T-cell (primary cell): ENCODE data around the gene SCAI. TPM values are rescaled to one million over a fixed set of nuclear protein-coding genes. Genes with fewer than 3 reads are reported as not detected.
A peak's percentile ranks its signal among the peaks of the same experiment; 100 is the strongest.

ENCODE experiments used
- ATAC-seq, 4 experiments: fragments of 200-7000 bp in 3 of 4; fragments of 150-1000 bp in 1 of 4; cut with Tn5 transposase; replicated peaks in 1 of 4; 1 replicate in 3 of 4; 2 replicates in 1 of 4; pipeline ENCODE4 v1.10.0; 2021; ENCODE audit warnings: moderate library complexity in 3 of 4, mild to moderate bottlenecking in 2 of 4, moderate number of reproducible peaks in 1 of 4
- CTCF ChIA-PET, 2 donors: fragments of 300-600 bp; sonication (Branson Sonifier 250); formaldehyde crosslinking; loops; one replicate each; lab custom pipeline; 2022; ENCODE audit warnings: antibody characterized with exemption in 2 of 2; lab: Charles Lee
- POLR2A ChIA-PET, 2 donors: fragments of 300-600 bp; sonication (Branson Sonifier 250); formaldehyde crosslinking; loops; one replicate each; lab custom pipeline; 2022; ENCODE audit warnings: antibody characterized with exemption in 2 of 2; lab: Charles Lee
- DNase-seq, 35 experiments: peaks; one replicate each; pipeline versions ENCODE4 v3.0.0 to v3.0.0-alpha.2; 2013 to 2023
- H3K27ac ChIP-seq: one replicate; pipeline ENCODE4 v1.5.1; 2013; ENCODE audit warnings: low read length
- H3K27me3 ChIP-seq, 2 experiments: replicated peaks in 1 of 2; 1 replicate in 1 of 2; 2 replicates in 1 of 2; pipeline versions ENCODE4 v1.6.1 to v1.7.0; 2013; ENCODE audit warnings: low read length in 1 of 2, mixed read lengths in 1 of 2; ENCODE audit not compliant: control insufficient read depth in 2 of 2, insufficient read depth in 2 of 2; ENCODE audit errors: extremely low read depth in 1 of 2
- H3K36me3 ChIP-seq, 2 donors: 1 replicate in 1 of 2; 2 replicates in 1 of 2; pipeline versions ENCODE4 v1.6.1 to v1.7.0; 2013; ENCODE audit warnings: low read length in 1 of 2; ENCODE audit not compliant: control insufficient read depth in 2 of 2, insufficient read depth in 1 of 2; ENCODE audit errors: extremely low read depth in 1 of 2
- H3K4me1 ChIP-seq, 2 experiments: 1 replicate in 1 of 2; 2 replicates in 1 of 2; pipeline versions ENCODE4 v1.6.1 to v1.7.0; 2013; ENCODE audit warnings: low read length in 2 of 2, mixed read lengths in 1 of 2; ENCODE audit not compliant: insufficient read depth in 2 of 2, control insufficient read depth in 1 of 2; ENCODE audit errors: extremely low read depth in 1 of 2
- H3K4me3 ChIP-seq, 2 donors: 1 replicate in 1 of 2; 2 replicates in 1 of 2; pipeline versions ENCODE4 v1.5.1 to v1.7.0; 2013; ENCODE audit warnings: mild to moderate bottlenecking in 2 of 2, low read length in 1 of 2, moderate library complexity in 1 of 2; ENCODE audit not compliant: control insufficient read depth in 1 of 2; ENCODE audit errors: extremely low read depth in 1 of 2
- H3K9me3 ChIP-seq: 2 replicates; pipeline ENCODE4 v1.7.0; 2013
- H3K27ac Mint-ChIP-seq, 2 donors: one replicate each; pipeline ENCODE4 v1.8.0; 2020 to 2021; ENCODE audit warnings: mild to moderate bottlenecking in 2 of 2, mixed read lengths in 2 of 2
- H3K27me3 Mint-ChIP-seq, 2 donors: one replicate each; pipeline ENCODE4 v1.8.0; 2021 to 2022; ENCODE audit warnings: mixed read lengths in 2 of 2
- H3K36me3 Mint-ChIP-seq: one replicate; pipeline ENCODE4 v1.8.0; 2021; ENCODE audit warnings: mixed read lengths
- H3K4me1 Mint-ChIP-seq, 3 donors: one replicate each; pipeline ENCODE4 v1.8.0; 2020 to 2022; ENCODE audit warnings: mixed read lengths in 3 of 3, mild to moderate bottlenecking in 1 of 3
- H3K4me3 Mint-ChIP-seq, 3 donors: one replicate each; pipeline ENCODE4 v1.8.0; 2020 to 2022; ENCODE audit warnings: mild to moderate bottlenecking in 3 of 3, mixed read lengths in 3 of 3, moderate library complexity in 3 of 3
- H3K9me3 Mint-ChIP-seq, 3 donors: one replicate each; pipeline ENCODE4 v1.8.0; 2020 to 2022; ENCODE audit warnings: mixed read lengths in 3 of 3
- WGBS: methylation state at CpG from one replicate; pipeline ENCODE4 v1.1.5; 2013; ENCODE audit warnings: missing lambda C conversion rate; ENCODE audit not compliant: insufficient coverage; 5-methylcytosine and 5-hydroxymethylcytosine counted together
- total RNA-seq, 35 experiments: library from RNA in 6 of 35; stranded (reverse) in 6 of 35; fragments of 120-200 nt in 1 of 35; gene quantifications; one replicate each; pipeline versions ENCODE4 v1.2.1 to v1.2.4 and lab custom pipeline; 2013 to 2026

The SCAI gene
- total RNA-seq, 5 donors from 2014 or later (not counting 1 experiment from before 2014, with no cell fraction given), result 11.4 to 14.3 (median 13.3) TPM

DNA sequence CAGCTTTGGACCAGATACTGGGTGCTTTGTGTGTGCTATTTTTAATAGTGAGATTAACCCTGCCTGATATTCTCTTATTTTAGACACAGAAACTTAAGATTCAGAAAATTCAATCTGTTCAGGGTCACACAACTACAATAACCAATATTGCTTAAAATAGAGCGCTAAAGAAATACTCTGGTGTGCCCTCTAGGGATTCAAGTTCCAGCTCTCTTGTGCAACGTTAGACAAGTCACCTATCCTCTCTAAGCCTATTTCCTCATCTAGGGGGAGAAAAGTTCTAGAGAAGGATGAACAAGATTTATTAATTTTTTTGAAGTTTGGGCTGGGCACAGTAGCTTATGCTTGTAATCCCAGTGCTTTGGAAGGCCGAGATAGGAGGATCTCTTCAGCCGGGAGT lies 2.1 kb upstream of the SCAI start:
- Histone ChIP-seq H3K27ac (no peak overlapping the region), H3K27me3 (no peaks in the 10 kb centered on the region), H3K36me3 (peaks cover 0 to 11% of the 10 kb centered on the region in 2 donors), H3K4me1 (peaks cover 2 to 14% of the 10 kb centered on the region in 2 experiments), H3K4me3 (no peak overlapping the region), H3K9me3 (no peaks in the 10 kb centered on the region)
- Mint-ChIP-seq H3K4me1 (peaks cover 24 to 44% (median 38%) of the 10 kb centered on the region in 3 donors), H3K27me3 (no peaks in the 10 kb centered on the region), H3K4me3 (no peak overlapping the region), H3K9me3 (no peaks in the 10 kb centered on the region), H3K27ac (no peak overlapping the region), H3K36me3 (peaks cover 6% of the 10 kb centered on the region)
- ATAC-seq, result no peak
- ChIA-PET POLR2A (interaction anchor here in 1 of 2 donors (0.6 to 0.7 kb wide), 2 partner anchors 19 to 178 kb away, joined by 3 to 4 read pairs; no protein-coding TSS in a partner anchor), CTCF (interaction anchor here in 1 of 2 donors (0.7 kb wide), 1 partner anchor 25 kb away, joined by 3 read pairs; no protein-coding TSS in a partner anchor)
- WGBS, result no CpG with 5 or more reads among the region's 4 CpGs
- no peak for DNase-seq

- ChIA-PET POLR2A (no interaction called here), CTCF (interaction anchor here (0.6 to 2.1 kb wide), 8 partner anchors 11 to 371 kb away, joined by 3 to 9 read pairs (median 4); partner anchors contain the start of gene NR6A1 (in 1 of the 2))
- peak overlapping the region; percentile 75 to 82 for H3K27ac Mint-ChIP-seq
- peaks cover 0 to 2% of the 10 kb centered on the region in 2 donors for H3K36me3 ChIP-seq
- H3K27ac ChIP-seq, result no peak overlapping the region
- H3K27me3 ChIP-seq, result no peaks in the 10 kb centered on the region
- no peaks in the 10 kb centered on the region for H3K9me3 ChIP-seq
- no peaks in the 10 kb centered on the region for H3K9me3 Mint-ChIP-seq
- H3K4me1 Mint-ChIP-seq, result peaks cover 33 to 51% (median 43%) of the 10 kb centered on the region in 3 donors
- H3K36me3 Mint-ChIP-seq, result peaks cover 9% of the 10 kb centered on the region
- ATAC-seq (peak; percentile 18 to 31 (median 26)), DNase-seq (peak in 14 of 35 experiments; percentile 4 to 33 (median 10))
- H3K4me3 Mint-ChIP-seq, result peak overlapping the region; percentile 87 to 93 (median 93)
- WGBS, result 2% methylated on average over 38 of the region's 54 CpGs
- H3K4me3 ChIP-seq, result peak overlapping the region; percentile 49 to 59
- H3K4me1 ChIP-seq, result peaks cover 2 to 14% of the 10 kb centered on the region in 2 experiments
- H3K27me3 Mint-ChIP-seq, result no peaks in the 10 kb centered on the region
Observed at GRCh38 chr9:125142560-125143376, 560 bp downstream of the SCAI start.

DNA sequence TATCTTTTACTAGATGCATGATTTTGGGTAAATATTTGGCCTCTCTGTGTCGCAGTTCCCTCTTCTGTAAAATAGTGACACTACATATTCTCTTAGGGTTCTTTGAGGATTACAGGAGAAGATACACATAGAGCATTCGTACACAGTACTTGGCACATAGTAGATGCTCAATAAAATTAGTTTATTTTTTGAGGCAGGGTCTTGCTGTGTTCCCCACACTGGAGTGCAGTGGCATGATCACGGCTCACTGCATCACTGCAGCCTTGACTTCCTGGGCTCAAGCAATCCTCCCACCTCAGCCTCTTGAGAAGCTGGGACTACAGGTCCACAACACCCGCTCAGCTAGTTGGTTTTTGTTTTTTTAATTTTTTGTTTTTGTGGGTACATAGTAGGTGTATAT lies 1.6 kb downstream of the SCAI start:
- 88% methylated on average over 2 of the region's 4 CpGs for WGBS
- CTCF ChIA-PET, result interaction anchor here (0.5 to 2.1 kb wide), 9 partner anchors 11 to 1863 kb away, joined by 3 to 9 read pairs (median 5); partner anchors contain the start of gene NR6A1 (in 1 of the 2)
- peaks cover 33 to 46% (median 41%) of the 10 kb centered on the region in 3 donors for H3K4me1 Mint-ChIP-seq
- no peak for DNase-seq
- no peaks in the 10 kb centered on the region for H3K27me3 Mint-ChIP-seq
- Histone ChIP-seq H3K27ac (no peak overlapping the region), H3K9me3 (no peaks in the 10 kb centered on the region), H3K4me3 (peak overlapping the region in 1 of 2 donors; percentile 25), H3K4me1 (peaks cover 2 to 14% of the 10 kb centered on the region in 2 experiments), H3K27me3 (no peaks in the 10 kb centered on the region), H3K36me3 (peaks cover 0 to 2% of the 10 kb centered on the region in 2 donors)
- ATAC-seq, result no peak
- peaks cover 9% of the 10 kb centered on the region for H3K36me3 Mint-ChIP-seq
- peak overlapping the region; percentile 87 to 93 (median 93) for H3K4me3 Mint-ChIP-seq
- POLR2A ChIA-PET, result no interaction called here
- no peaks in the 10 kb centered on the region for H3K9me3 Mint-ChIP-seq
- H3K27ac Mint-ChIP-seq, result peak overlapping the region in 1 of 2 donors; percentile 15

DNA sequence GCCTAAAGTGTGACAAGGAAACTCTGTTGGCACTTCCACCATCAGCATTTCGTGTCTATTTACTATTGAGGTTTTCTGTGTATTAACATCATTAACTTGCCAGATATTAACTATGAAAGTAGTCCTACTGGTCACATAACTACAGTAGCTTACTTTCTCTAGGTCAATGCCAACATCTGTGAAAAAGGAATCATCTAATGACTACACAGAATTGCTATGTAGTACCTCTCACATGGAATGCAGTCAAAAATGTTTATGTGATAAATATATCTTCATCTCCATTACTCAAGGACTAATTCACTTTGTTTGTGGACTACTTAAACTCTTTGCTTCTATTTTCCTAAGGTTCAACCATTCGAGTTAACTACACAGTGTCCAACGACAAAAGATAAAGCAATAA lies 2.1 kb downstream of the SCAI start:
- H3K4me3 ChIP-seq, result no peak overlapping the region
- ChIA-PET CTCF (interaction anchor here in 1 of 2 donors (0.5 to 2.1 kb wide), 3 partner anchors 11 to 1864 kb away, joined by 3 to 8 read pairs (median 3); partner anchors contain the start of gene NR6A1), POLR2A (no interaction called here)

GRCh38 chr9:125140576-125140975 lies 2.8 kb downstream of the SCAI start:
- no peak overlapping the region for H3K4me3 ChIP-seq
- DNase-seq, result no peak
- no peak for ATAC-seq
- Mint-ChIP-seq H3K27ac (no peak overlapping the region), H3K9me3 (no peaks in the 10 kb centered on the region), H3K4me3 (no peak overlapping the region), H3K4me1 (peaks cover 33 to 42% (median 38%) of the 10 kb centered on the region in 3 donors), H3K36me3 (peaks cover 9% of the 10 kb centered on the region), H3K27me3 (no peaks in the 10 kb centered on the region)
- no peak overlapping the region for H3K27ac ChIP-seq
- no CpG with 5 or more reads among the region's 1 CpG for WGBS
- H3K36me3 ChIP-seq, result peaks cover 0 to 2% of the 10 kb centered on the region in 2 donors
- ChIA-PET POLR2A (no interaction called here), CTCF (interaction anchor here (0.6 to 0.8 kb wide), 4 partner anchors 8 to 221 kb away, joined by 3 to 11 read pairs (median 4); no protein-coding TSS in a partner anchor)
- H3K27me3 ChIP-seq, result no peaks in the 10 kb centered on the region
- H3K9me3 ChIP-seq, result no peaks in the 10 kb centered on the region
- peaks cover 2 to 14% of the 10 kb centered on the region in 2 experiments for H3K4me1 ChIP-seq

More for the DNA sequence above, 2.1 kb downstream of the SCAI start:
- H3K27ac ChIP-seq, result no peak overlapping the region
- no peak overlapping the region for H3K4me3 Mint-ChIP-seq
- no peak overlapping the region for H3K27ac Mint-ChIP-seq
- H3K36me3 ChIP-seq, result peaks cover 0 to 2% of the 10 kb centered on the region in 2 donors
- H3K4me1 Mint-ChIP-seq, result peaks cover 33 to 44% (median 39%) of the 10 kb centered on the region in 3 donors
- no CpG with 5 or more reads among the region's 3 CpGs for WGBS
- ATAC-seq, result no peak
- DNase-seq, result no peak
- no peaks in the 10 kb centered on the region for H3K9me3 Mint-ChIP-seq
- peaks cover 2 to 14% of the 10 kb centered on the region in 2 experiments for H3K4me1 ChIP-seq
- no peaks in the 10 kb centered on the region for H3K27me3 ChIP-seq
- H3K9me3 ChIP-seq, result no peaks in the 10 kb centered on the region
- H3K27me3 Mint-ChIP-seq, result no peaks in the 10 kb centered on the region
- H3K36me3 Mint-ChIP-seq, result peaks cover 9% of the 10 kb centered on the region

DNA sequence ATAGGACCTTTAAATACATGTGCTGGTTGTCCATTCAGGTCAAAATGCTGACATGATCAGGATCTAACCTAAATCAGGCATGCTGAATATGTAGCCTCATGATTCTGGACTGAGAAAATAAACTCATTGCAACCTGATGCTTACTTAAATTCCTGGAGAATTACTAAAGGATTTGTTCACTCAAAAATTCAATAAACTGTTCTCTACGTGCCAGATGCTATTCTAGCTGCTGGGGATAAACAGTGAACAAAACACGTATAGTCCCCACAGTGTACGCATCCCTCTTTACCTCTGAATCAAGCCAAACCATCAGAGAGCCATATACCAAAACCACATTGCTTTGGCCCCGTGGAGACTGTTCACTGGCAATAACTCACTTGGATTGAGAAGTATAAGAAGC lies 6.1 kb downstream of the SCAI start:
- Mint-ChIP-seq H3K9me3 (peaks cover 0 to 7% (median 6%) of the 10 kb centered on the region in 3 donors), H3K4me1 (peaks cover 36 to 46% (median 38%) of the 10 kb centered on the region in 3 donors), H3K27ac (no peak overlapping the region), H3K4me3 (no peak overlapping the region), H3K36me3 (peaks cover 24% of the 10 kb centered on the region), H3K27me3 (no peaks in the 10 kb centered on the region)
- 95% methylated on average over 3 of the region's 4 CpGs for WGBS
- Histone ChIP-seq H3K4me3 (no peak overlapping the region), H3K27ac (no peak overlapping the region), H3K36me3 (peaks cover 0 to 2% of the 10 kb centered on the region in 2 donors), H3K4me1 (peaks cover 2 to 7% of the 10 kb centered on the region in 2 experiments), H3K9me3 (no peaks in the 10 kb centered on the region), H3K27me3 (no peaks in the 10 kb centered on the region)
- POLR2A ChIA-PET, result no interaction called here
- ATAC-seq (no peak), DNase-seq (no peak)
- CTCF ChIA-PET, result no interaction called here
